CD14-positive monocyte (primary cell): Measurements from ENCODE around the gene ARSI. TPM values are rescaled to one million over a fixed set of nuclear protein-coding genes. Genes with fewer than 3 reads are reported as not detected.

Experiments
- DNase-seq, 3 donors: peaks; one replicate each; pipeline ENCODE4 v3.0.0-alpha.2; 2011 to 2022
- H2AFZ ChIP-seq: 2 replicates; pipeline ENCODE4 v1.6.0; 2012; ENCODE audit warnings: mild to moderate bottlenecking, low read depth, low read length, inconsistent platforms; ENCODE audit not compliant: insufficient read depth, poor library complexity, severe bottlenecking
- H3K27ac ChIP-seq, 2 donors: 1 replicate in 1 of 2; 2 replicates in 1 of 2; pipeline ENCODE4 v1.5.1; 2012 to 2013; ENCODE audit warnings: low read length in 2 of 2, control low read depth in 1 of 2, inconsistent platforms in 1 of 2, low read depth in 1 of 2, mild to moderate bottlenecking in 1 of 2
- H3K27me3 ChIP-seq, 2 donors: one replicate each; pipeline versions ENCODE4 v1.6.0 to v1.6.1; 2011 to 2013; ENCODE audit warnings: low read length in 2 of 2; ENCODE audit not compliant: control insufficient read depth in 2 of 2, insufficient read depth in 2 of 2
- H3K36me3 ChIP-seq, 2 donors: replicated peaks in 1 of 2; 1 replicate in 1 of 2; 2 replicates in 1 of 2; pipeline versions ENCODE4 v1.5.1 to v1.6.1; 2012 to 2013; ENCODE audit warnings: low read length in 2 of 2, control low read depth in 1 of 2, inconsistent platforms in 1 of 2, mild to moderate bottlenecking in 1 of 2; ENCODE audit not compliant: insufficient read depth in 2 of 2, control insufficient read depth in 1 of 2
- H3K4me1 ChIP-seq, 2 donors: 1 replicate in 1 of 2; 2 replicates in 1 of 2; pipeline versions ENCODE4 v1.5.1 to v1.6.1; 2012 to 2013; ENCODE audit warnings: low read length in 2 of 2, control low read depth in 1 of 2, inconsistent platforms in 1 of 2, mild to moderate bottlenecking in 1 of 2, moderate library complexity in 1 of 2; ENCODE audit not compliant: insufficient read depth in 2 of 2, control insufficient read depth in 1 of 2
- H3K4me2 ChIP-seq: replicated peaks from 2 replicates; pipeline ENCODE3; 2012; ENCODE audit warnings: low read length, moderate library complexity, mild to moderate bottlenecking; ENCODE audit not compliant: poor library complexity, severe bottlenecking; ENCODE audit errors: extremely low read depth
- H3K4me3 ChIP-seq, 3 experiments: fragments of 200-600 bp in 1 of 3; sonication (generic) in 1 of 3; replicated peaks in 1 of 3; 1 replicate in 2 of 3; 2 replicates in 1 of 3; pipeline ENCODE4 v1.5.1; 2011 to 2013; ENCODE audit warnings: low read length in 3 of 3, mild to moderate bottlenecking in 3 of 3, control low read depth in 2 of 3, low read depth in 2 of 3, inconsistent platforms in 1 of 3, moderate library complexity in 1 of 3
- H3K79me2 ChIP-seq: 2 replicates; pipeline ENCODE4 v1.6.0; 2012; ENCODE audit warnings: mild to moderate bottlenecking, control low read depth, inconsistent platforms, low read length, moderate library complexity; ENCODE audit not compliant: insufficient read depth
- H3K9ac ChIP-seq: 2 replicates; pipeline ENCODE4 v1.6.0; 2017; ENCODE audit warnings: low read length, mild to moderate bottlenecking; ENCODE audit not compliant: insufficient read depth, poor library complexity, severe bottlenecking
- H3K9me3 ChIP-seq, 2 donors: replicated peaks in 1 of 2; 1 replicate in 1 of 2; 2 replicates in 1 of 2; pipeline versions ENCODE4 v1.5.1 to v1.6.1; 2012 to 2013; ENCODE audit warnings: low read length in 2 of 2, control low read depth in 1 of 2; ENCODE audit not compliant: control insufficient read depth in 1 of 2, insufficient read depth in 1 of 2
- H4K20me1 ChIP-seq: 2 replicates; pipeline ENCODE4 v1.6.0; 2012; ENCODE audit warnings: mild to moderate bottlenecking, low read length, control low read depth, moderate library complexity; ENCODE audit not compliant: insufficient read depth
- H3K27ac Mint-ChIP-seq, 7 donors: one replicate each; pipeline ENCODE4 v1.8.0; 2020; ENCODE audit warnings: mild to moderate bottlenecking in 7 of 7, mixed read lengths in 7 of 7, moderate library complexity in 6 of 7, inconsistent platforms in 2 of 7
- H3K27me3 Mint-ChIP-seq, 3 donors: one replicate each; pipeline ENCODE4 v1.8.0; 2021 to 2022; ENCODE audit warnings: low read depth in 3 of 3, mild to moderate bottlenecking in 3 of 3, mixed read lengths in 3 of 3, moderate library complexity in 3 of 3, inconsistent platforms in 1 of 3
- H3K36me3 Mint-ChIP-seq, 2 donors: one replicate each; pipeline ENCODE4 v1.8.0; 2020; ENCODE audit warnings: mixed read lengths in 2 of 2, inconsistent platforms in 1 of 2, mild to moderate bottlenecking in 1 of 2
- H3K4me1 Mint-ChIP-seq: one replicate; pipeline ENCODE4 v1.8.0; 2020; ENCODE audit warnings: mild to moderate bottlenecking, mixed read lengths
- H3K4me3 Mint-ChIP-seq, 2 donors: one replicate each; pipeline ENCODE4 v1.8.0; 2020; ENCODE audit warnings: mild to moderate bottlenecking in 2 of 2, mixed read lengths in 2 of 2, moderate library complexity in 1 of 2
- H3K9me3 Mint-ChIP-seq, 7 donors: one replicate each; pipeline ENCODE4 v1.8.0; 2020 to 2022; ENCODE audit warnings: mixed read lengths in 7 of 7, mild to moderate bottlenecking in 6 of 7, moderate library complexity in 6 of 7, inconsistent platforms in 2 of 7
- CTCF ChIP-seq: fragments of 200-600 bp; IDR thresholded peaks from one replicate; pipeline ENCODE4 v1.8.0; 2022; ENCODE audit warnings: antibody characterized with exemption, mild to moderate bottlenecking
- WGBS: methylation state at CpG from one replicate; pipeline ENCODE4 v1.1.5; 2013; ENCODE audit warnings: missing lambda C conversion rate; ENCODE audit not compliant: insufficient coverage; 5-methylcytosine and 5-hydroxymethylcytosine counted together
- intact Hi-C, 2 donors: fragments of 100-400 bp; cut with micrococcal nuclease; formaldehyde crosslinking; loops; one replicate each; pipeline versions ENCODE4 v1.15.0 to v1.15.1; 2023
- polyA plus RNA-seq, 3 donors: library from polyadenylated mRNA; depleted of rRNA in 1 of 3; unstranded in 2 of 3; stranded (reverse) in 1 of 3; fragments of 300-500 nt in 2 of 3; fragments of >200 nt in 1 of 3; fragmentation: Illumina TruSeq in 2 of 3; gene quantifications; 1 replicate in 2 of 3; 2 replicates in 1 of 3; pipeline ENCODE4 v1.2.3, GENCODE V29; 2012 to 2021

ARSI gene
- polyA plus RNA-seq, 3 donors: not detected

DNA sequence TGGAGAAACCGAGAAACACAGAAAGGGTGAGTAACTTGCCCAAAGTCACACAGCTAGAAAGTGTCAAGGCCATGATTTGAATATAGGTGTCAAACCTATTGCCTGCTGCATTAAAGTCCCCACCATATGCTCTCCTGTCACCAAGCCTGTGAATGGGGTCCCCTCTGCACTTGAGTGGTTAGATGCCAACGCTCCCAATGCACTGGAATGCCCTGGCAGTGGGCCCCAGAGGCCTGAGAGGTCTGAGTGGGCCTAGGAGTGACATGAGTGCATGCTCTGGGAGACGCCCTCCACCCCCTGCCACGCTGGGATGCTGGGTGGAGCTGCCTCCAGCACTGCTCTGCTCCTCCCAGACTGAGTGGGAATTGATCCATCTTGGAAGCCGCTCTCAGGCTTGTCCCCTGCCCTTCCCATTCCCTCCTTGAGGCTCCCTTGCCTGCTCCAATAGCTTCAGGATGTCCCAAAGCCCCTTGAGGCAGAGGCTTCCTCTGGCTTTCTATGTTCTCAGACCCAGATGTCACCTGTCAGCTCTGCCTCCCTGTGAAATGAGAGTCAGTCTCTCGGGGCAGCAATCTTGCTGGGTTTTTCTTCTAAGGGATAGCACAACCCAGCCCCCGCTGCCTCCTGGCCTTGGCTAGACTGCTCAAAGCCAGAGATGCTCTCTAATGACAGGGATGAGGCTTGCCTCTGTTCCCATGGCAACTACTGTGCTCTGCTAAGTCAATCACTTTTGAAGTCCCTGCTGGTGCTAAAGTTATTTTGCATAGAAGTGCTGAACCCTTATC is 6.6 kb upstream of the ARSI start:
- no peak overlapping the region for H3K4me2 ChIP-seq
- no peak overlapping the region for H3K9ac ChIP-seq
- peaks cover 0 to 2% of the 10 kb centered on the region in 2 donors for H3K27me3 ChIP-seq
- 89% methylated on average over 6 of the region's 7 CpGs for WGBS
- H4K20me1 ChIP-seq: no peaks in the 10 kb centered on the region
- no peaks in the 10 kb centered on the region for H3K79me2 ChIP-seq
- intact Hi-C loops: no loop called here
- no peak overlapping the region for H2AFZ ChIP-seq
- no peak overlapping the region for H3K4me3 ChIP-seq
- no peaks in the 10 kb centered on the region for H3K9me3 ChIP-seq
- Mint-ChIP-seq H3K27ac (no peak overlapping the region), H3K4me1 (peaks cover 2% of the 10 kb centered on the region), H3K36me3 (no peaks in the 10 kb centered on the region), H3K9me3 (no peaks in the 10 kb centered on the region), H3K4me3 (no peak overlapping the region), H3K27me3 (peaks cover 8 to 9% (median 9%) of the 10 kb centered on the region in 3 donors)
- DNase-seq: no peak
- no peak for TF ChIP-seq CTCF
- H3K36me3 ChIP-seq: no peaks in the 10 kb centered on the region
- H3K4me1 ChIP-seq: no peaks in the 10 kb centered on the region
- H3K27ac ChIP-seq: no peak overlapping the region

DNA sequence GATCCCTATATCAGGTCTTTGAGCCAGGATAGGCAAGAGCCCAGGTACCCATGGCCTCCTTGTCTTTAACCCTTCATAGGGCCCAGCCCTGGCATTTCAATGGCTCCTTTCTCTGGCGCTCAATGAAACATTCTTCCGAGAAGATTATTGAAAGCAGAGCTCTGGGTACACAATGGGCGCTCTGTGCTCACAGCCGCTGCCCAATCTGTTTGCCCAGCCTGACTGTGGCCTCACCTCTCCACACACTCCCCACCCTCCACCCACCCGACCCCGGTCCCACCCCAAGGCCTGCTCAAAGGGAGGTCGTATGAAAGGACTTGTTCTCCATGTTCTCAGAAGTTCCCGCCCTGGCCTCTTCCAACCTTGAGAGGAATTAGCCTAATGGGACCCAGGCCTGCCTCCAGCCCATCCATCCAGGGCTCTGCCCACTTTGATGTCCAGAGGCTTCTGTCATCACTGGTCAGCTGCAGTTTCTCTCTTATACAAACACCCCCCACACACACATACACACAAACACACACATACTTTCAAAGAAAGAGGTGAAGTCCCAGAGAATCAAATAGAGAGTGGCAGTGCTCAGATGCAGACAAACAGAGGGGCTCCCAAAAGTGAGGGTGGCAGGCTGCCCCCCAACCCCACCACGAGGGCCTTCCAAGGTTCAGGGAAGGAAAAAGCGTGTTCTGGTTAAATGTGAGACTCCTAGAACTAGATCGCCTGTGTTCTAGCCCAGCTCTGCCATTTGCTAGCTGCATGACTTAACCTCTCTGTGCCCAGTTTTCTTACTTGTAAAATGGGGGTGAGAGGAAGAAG is 5.1 kb upstream of the ARSI start:
- H3K9ac ChIP-seq: no peak overlapping the region
- H3K9me3 ChIP-seq: peaks cover 0 to 6% of the 10 kb centered on the region in 2 donors
- no peaks in the 10 kb centered on the region for H3K79me2 ChIP-seq
- no peaks in the 10 kb centered on the region for H4K20me1 ChIP-seq
- no peak for DNase-seq
- TF ChIP-seq CTCF: no peak
- H3K27me3 ChIP-seq: peaks cover 14 to 17% of the 10 kb centered on the region in 2 donors
- no peak overlapping the region for H3K4me2 ChIP-seq
- intact Hi-C loops: no loop called here
- no peak overlapping the region for H2AFZ ChIP-seq
- H3K36me3 Mint-ChIP-seq: no peaks in the 10 kb centered on the region
- no peak overlapping the region for H3K27ac Mint-ChIP-seq
- peaks cover 0 to 3% (median 0%) of the 10 kb centered on the region in 7 donors for H3K9me3 Mint-ChIP-seq
- WGBS: 95% methylated on average over 7 of the region's 11 CpGs
- H3K27me3 Mint-ChIP-seq: peaks cover 22 to 23% (median 23%) of the 10 kb centered on the region in 3 donors
- no peak overlapping the region for H3K4me3 Mint-ChIP-seq
- no peak overlapping the region for H3K4me3 ChIP-seq
- no peak overlapping the region for H3K27ac ChIP-seq
- no peaks in the 10 kb centered on the region for H3K36me3 ChIP-seq
- no peaks in the 10 kb centered on the region for H3K4me1 ChIP-seq
- H3K4me1 Mint-ChIP-seq: no peaks in the 10 kb centered on the region
